ENCODE results near the gene MVB12B.

DNA sequence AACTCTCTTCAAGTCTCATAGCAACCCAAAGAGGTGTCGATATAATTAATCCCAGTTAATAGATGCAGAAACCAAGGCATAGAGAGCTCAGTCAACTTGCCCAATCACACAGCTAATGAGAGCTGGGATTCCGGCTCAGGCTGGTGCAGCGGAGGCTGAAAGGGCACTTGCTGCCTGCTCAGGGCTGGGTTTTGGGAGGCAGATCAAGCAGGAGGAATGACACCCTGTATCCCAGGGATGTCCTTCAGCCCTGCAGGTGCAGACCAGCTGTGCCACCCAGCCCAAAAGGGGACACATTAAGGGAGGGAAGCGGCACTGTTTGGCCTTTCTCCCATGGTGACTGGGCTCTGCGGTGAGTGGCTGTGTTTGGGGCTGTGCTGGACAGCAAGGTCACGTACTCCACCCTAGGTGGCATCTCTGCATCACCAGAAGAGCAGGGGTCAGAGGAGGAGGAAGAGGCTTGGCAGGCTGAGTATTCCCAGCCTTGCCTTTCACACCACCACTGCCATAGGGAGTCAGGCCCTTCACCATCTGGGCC, 124.1 kb downstream of the MVB12B start:
- no peak for TF ChIP-seq POLR2A (IDR thresholded peaks at IDR 0.05)
- TF ChIP-seq, protein P1, sequence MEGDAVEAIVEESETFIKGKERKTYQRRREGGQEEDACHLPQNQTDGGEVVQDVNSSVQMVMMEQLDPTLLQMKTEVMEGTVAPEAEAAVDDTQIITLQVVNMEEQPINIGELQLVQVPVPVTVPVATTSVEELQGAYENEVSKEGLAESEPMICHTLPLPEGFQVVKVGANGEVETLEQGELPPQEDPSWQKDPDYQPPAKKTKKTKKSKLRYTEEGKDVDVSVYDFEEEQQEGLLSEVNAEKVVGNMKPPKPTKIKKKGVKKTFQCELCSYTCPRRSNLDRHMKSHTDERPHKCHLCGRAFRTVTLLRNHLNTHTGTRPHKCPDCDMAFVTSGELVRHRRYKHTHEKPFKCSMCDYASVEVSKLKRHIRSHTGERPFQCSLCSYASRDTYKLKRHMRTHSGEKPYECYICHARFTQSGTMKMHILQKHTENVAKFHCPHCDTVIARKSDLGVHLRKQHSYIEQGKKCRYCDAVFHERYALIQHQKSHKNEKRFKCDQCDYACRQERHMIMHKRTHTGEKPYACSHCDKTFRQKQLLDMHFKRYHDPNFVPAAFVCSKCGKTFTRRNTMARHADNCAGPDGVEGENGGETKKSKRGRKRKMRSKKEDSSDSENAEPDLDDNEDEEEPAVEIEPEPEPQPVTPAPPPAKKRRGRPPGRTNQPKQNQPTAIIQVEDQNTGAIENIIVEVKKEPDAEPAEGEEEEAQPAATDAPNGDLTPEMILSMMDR (IDR thresholded peaks at IDR 0.05), result no peak
